Activated CD4-positive, CD25-positive, alpha-beta regulatory T cell treated with anti-CD3 and anti-CD28 coated beads, Interleukin-2, amount 50 U/mL, for 16 hours (primary cell): ENCODE data around the gene GSAP.
"Not testable (repeated sequence)": the region's sequence is repeated elsewhere in the genome, so short reads cannot be mapped to it uniquely, and the experiment has no call there.

Experiments used
- DNase-seq: peaks from one replicate; pipeline ENCODE4 v3.0.0-alpha.2; 2020; ENCODE audit warnings: low read depth, low spot score

The GSAP gene

DNA sequence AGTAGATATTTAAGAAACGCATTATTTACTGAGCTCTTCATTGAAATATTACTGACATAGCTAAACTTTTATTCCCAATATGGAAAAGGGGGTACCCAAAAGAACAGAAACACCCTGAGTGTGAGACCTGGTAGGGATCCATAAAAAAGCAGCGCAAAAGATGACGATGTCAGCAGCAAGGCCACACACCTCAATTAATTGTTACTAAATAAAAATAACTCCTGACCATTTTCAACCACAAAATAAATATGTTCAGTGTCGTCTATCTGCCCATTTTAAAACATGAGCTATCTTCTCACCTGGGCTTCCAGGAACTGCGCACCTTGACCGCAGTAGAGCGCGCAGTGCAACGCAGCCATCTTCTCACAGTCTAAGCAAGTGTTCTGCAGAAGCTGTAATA, 61.2 kb downstream of the GSAP start:
- no peak for DNase-seq

DNA sequence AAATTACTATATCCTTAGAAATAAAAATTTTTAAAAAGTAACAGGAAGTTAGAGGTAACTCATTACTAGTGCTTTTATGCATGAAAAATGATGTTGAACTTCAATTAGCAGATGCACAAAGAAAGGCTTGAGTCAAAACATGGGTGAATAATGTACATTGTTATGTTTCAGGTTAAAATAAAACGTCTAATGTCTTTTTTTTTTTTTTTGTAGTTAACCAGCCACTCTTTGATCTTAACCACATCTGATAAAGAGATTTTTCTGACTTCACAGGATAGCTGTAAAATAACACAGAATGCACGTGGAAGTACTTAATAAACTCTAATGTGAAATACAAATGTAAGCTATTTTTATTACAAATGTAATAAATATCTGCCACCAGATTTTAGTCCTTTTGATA, 61.7 kb downstream of the GSAP start:
- no peak for DNase-seq

DNA sequence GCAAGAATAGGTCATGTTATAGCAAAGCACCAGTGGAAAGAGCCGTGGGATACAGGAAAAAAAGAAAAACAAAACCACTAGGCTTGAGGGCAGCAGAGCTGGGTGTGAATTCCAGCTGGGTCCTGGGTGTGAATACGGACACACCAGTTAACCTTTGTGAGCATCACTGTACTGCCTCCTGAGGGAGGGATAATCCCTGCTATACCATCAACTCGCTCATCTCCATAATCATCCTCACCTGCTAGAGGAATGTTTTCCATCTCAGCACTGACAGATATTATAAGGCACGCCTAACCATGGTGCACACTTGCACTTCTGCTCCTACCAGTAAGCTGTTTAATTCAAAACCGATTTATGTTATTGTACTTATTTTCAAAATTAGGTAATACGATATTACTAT, 62.2 kb downstream of the GSAP start:
- no peak for DNase-seq

DNA sequence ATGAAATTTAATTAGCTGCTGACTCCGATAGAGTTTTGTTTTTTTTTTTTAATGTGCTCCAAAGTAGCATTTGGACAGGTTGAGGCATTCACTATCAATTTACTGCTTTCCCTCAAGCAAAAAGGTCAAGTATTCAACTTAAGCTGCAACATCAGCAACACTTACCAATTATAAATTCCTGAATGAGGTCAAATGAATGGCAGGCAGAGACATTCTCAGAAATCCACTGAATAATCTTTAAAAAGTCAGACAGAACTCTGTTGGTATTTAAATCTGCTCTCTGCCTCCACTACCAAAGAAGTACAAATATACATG, 62.8 kb downstream of the GSAP start:
- no peak for DNase-seq

DNA sequence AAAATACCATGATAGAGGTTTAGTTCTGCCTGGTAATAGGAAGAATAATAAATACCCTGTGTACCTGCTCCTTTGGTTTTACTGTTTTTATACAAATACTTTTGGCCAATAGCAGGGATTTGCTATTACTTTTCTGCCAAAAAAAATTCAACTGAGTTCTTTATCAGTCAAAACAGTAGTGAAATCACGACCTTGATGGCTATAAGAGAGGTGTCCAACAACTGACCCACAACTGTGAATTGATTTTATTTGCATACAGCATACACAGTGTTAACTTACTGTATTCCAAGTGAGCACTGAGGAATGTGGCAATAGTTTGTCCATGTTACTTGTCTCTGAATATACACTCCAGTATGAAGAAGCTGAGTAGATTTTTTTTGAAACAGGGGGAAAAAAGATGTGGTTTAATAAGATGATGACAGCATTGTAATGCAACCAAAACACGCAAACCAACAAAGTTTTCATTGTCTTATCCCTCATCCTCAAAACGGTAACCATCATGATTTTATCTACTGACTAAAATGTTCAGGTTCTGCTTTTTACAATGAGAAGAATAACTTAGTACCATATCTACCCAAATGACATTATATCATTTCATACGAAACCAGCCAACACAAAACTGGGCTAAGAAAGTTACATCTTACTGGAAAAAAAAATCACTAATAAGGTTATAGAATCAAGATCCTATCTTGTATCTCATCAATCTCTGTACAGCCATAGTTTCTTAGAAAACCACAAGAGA, 63.3 kb downstream of the GSAP start:
- no peak for DNase-seq

DNA sequence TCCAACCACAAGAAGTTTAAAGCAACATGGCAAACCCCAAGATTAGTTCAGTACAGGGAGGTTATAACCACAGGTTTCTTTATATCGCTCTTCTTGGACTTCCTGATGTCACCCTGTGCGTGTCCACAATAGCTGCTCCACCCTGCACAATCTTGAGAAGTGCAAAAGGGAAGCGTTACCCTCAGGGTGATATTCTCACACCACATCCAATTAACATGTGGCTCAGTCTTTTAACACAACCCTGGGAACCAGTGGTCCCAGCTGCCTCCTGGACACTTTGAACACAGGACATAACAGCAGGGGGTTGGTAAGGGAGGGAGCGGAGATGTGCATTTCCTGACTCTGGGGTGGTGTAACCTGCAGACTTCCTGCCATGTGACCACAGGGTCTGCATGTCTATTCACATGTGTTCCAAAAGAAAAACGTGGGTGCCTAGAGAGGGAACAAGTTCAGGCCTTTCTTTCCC, 64.6 kb downstream of the GSAP start:
- DNase-seq, result no peak

DNA sequence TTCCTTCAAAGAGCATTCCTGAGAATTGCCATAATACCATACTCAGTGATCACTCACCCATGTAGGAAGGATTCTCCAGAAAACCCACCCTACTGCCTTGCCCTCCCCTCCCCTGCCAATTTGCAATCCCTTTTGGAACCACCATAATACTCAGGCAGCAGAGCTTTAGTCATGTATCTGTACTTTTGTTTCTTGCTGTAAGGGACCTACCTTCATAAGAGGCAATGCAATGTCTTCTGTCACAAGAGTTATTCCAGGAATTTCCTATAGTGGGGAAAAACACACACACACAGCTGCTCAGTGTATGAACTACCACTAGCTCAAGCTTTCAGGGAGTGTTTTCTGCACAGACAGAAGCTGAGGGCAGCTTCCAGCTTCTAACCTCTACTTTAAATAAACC, 67.0 kb downstream of the GSAP start:
- DNase-seq, result no peak

DNA sequence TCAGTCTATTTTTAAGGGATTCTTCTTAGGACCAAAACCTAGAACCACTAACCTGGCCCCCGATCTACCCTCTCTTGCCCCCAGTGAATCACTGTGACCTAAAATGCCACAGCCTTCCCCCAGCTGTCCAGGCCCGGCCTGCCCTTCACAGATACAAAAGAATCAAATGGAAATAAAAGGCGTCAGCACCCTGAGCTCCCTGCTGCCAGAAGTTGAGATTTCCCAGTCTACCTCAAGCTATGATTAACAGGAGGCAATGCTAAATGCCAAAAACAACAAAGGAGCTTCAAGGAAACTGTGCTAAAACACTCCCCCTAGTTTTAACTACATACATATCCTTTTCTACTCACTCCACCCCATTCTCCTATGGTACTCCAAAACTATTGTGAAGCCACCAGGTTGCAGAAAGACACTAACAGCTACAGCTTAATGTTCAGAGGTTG, 67.8 kb downstream of the GSAP start:
- no peak for DNase-seq

DNA sequence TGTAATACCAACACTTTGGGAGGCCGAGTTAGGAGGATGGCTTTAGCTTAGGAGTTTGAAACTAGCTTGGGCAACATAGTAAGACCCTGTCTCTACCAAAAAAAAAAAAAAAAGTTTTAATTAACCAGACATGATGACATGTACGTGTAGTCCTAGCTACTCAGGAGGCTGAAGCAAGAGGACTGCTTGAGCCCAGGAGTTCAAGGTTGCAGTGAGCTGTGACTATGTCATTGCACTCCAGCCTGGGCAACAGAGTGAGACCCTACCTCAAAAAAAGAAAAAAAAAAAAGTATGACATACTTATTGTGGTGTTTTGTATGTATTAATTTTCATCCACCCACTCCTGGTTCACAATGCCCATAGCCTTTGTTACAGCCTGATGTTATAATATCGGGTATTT, 69.7 kb downstream of the GSAP start:
- no peak for DNase-seq

DNA sequence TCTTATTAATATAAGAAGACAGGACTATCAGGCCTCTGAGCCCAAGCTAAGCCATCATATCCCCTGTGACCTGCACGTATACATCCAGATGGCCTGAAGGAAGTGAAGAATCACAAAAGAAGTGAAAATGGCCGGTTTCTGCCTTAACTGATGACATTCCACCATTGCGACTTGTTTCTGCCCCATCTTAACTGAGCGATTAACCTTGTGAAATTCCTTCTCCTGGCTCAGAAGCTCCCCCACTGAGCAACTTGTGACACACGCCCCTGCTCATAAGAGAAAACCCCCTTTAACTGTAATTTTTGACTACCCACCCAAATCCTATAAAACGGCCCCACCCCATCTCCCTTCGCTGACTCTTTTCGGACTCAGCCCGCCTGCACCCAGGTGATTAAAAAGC, 70.7 kb downstream of the GSAP start:
- DNase-seq, result not testable (repeated sequence)

DNA sequence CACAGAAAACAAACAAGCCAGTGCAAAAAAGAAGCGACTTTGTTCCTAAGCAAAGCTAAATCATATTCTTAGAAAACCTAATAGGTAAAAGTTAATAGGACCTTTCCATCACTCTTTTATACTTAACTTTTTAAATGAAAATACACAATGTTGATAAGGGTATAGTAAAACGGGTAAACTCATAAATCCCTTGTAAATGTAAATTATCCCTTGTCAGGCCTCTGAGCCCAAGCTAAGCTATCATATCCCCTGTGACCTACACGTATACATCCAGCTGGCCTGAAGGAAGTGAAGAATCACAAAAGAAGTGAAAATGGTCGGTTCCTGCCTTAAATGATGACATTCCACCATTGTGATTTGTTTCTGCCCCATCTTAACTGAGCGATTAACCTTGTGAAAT, 76.4 kb downstream of the GSAP start:
- DNase-seq, result no peak

DNA sequence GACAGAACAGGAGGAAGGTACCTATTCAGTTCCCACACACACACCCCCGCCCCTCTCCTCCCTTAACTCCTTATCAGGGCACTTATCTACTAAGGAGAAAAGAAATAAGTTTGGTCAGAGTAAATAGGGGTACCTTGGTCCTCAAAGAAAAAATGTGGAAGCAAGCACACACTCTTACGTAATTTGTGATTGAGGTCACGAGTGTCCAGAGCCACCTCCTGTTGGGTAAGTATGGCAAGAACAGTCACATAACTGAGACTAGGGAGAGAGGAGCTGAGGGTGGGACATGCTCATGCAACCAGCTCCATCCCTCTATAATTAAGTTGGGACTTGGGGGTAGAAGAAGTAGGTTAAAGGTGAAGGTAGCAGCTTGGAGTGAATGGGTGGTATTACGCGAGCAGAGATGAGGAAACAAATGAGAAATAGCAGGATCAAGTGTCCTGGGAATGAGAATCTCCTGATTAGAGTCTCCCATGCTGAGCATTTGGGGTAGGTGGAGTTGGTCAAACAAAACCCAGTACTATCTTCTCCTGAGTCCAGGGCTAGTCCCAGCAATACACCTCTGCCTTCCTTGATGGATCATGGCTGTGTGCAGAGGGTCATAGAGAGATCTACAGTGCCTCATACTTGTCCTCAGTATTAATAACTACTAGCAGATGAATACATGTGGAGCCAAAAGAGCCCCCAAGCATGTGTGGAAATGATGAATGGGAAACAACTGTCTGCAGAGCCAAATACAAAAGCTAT, 77.1 kb downstream of the GSAP start:
- no peak for DNase-seq

DNA sequence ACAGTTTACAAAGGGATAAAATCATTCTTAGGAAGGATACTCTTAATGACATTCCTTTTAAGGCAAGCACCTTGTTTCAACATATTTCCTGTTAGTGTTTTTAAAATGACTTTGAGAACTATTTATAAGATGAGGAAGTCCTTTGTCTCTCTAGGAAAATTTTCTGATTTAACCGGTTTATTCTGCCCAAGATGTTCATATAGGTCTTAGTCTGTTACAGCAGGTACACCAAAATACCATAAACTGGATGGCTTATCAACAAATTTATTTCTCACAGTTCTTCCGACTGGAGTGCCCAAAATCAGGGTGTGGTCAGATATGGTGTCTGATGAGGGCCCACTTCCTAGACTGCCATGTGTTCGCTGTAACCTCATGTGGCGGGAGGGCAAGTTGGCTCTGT, 77.9 kb downstream of the GSAP start:
- DNase-seq, result no peak

DNA sequence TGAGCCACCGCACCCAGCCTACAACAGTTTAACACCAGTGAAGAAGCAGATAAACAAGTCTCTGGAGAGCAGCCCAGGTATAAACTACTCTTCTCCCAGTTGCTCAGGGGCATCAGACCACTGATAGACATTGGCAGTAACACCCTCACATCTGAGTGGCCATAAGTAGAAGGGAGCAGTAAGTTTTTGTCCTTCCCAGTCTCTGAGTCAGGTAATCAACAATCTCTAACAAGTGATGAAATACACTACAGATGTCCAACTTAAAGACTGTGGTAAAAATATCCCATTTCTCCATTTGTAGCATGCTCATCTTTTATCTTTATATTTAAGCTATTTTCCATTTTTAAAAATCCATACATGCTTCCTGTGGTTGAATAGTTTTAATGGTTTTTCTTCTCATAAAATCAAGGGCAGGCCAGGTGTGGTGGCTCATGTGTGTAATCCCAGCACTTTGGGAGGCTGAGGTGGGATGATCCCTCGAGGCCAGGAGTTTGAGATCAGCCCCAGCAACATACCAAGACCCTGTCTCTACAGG, 78.6 kb downstream of the GSAP start:
- no peak for DNase-seq

DNA sequence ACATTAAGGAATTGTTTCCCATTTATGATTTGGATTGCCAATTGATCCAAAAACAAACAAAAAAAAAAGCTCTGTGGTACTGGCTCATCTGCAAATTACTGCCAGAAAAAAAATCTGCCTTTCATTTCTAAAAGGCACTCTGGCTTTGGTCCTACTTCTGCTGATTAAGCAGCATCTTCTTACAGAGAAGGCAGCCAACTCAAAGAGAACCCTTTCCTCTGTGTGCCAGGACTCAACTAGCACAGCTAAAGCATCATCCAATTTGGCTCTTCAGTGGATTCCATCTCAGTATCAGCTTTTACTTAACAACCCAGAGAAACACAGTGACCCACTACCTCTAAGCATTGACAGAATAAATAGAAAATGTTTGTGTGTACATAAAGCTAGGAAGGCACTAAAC, 80.6 kb downstream of the GSAP start:
- no peak for DNase-seq

DNA sequence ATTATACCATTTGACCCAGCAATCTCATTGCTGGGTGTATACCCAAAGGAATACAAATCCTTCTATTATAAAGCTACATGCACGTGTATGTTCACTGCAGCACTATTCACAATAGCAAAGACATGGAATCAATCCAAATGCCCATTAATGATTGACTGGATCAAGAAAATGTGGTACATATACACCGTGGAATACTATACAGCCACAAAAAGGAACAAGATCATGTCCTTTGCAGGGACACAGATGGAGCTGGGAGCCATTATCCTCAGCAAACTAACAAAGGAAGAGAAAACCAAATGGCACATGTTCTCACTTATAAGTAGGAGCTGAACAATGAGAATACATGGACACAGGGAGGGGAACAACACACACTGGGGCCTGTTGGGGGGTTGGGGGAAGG, 82.1 kb downstream of the GSAP start:
- DNase-seq, result not testable (repeated sequence)

DNA sequence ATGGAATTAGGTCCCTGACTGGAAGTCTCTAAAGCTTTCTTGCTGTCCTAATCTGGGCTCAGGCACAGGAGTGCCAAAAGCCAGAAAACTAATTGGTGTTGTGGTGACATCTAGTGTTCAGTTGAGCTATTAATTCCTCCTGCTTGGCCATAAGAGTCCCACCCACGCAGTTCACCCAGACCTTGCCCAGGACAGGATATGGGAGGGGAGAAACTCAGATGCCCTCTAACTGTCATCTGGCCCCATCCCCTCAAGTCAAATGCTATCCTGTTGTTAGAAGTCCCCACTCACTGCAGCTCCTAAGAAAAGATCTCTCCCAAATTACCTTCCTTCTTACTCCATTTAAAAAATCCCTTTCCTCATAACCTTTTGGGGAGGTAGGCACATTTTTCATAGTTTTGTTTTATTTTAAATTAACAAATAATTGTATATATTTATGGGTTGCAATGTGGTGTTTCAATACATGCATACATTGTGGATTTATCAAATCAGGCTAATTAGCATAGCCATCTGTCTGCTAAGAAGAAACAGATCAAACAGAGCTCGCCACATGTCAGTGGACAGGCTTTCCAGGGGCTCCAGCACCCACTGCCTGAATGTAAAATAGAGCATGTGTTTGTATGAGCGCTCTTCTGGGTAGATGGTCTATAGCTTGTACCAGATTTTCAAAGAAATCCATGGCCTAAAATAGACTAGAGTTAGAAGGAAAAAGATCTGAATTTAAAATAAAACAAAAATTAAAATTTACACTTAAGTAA, 84.0 kb downstream of the GSAP start:
- no peak for DNase-seq

DNA sequence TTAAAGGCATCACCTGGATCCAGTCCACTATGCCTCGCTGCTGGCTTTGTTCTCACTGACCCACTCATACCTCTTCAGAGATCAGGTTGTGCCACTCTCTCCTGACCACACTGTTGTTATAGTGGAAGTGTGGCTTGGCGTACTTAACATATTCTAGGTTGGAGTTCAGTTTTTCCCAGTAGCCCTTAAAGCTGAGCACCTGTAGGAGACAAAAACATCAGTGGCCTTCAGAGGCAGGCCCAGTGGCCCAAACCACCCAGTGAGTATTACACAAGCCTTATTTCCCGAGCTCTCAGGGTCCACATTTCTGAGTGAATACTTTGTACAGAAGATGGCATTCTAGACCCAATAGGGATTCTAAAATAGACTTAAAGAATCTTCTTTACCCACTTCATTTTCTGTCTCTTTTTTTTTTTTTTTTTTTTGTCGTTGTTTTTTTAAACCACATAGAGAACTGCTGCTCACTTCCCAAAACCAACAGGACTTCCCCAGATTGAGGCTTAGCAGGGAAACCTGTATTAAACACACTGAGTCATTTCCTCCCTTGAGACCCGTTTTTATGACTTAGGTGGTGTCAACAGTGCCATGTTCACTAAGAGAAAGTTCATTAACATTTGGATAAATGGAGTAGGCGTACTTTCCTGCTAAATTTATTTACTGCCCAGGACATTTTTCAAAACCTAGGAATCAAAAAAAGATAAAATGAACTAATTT, 85.8 kb downstream of the GSAP start:
- DNase-seq, result no peak

DNA sequence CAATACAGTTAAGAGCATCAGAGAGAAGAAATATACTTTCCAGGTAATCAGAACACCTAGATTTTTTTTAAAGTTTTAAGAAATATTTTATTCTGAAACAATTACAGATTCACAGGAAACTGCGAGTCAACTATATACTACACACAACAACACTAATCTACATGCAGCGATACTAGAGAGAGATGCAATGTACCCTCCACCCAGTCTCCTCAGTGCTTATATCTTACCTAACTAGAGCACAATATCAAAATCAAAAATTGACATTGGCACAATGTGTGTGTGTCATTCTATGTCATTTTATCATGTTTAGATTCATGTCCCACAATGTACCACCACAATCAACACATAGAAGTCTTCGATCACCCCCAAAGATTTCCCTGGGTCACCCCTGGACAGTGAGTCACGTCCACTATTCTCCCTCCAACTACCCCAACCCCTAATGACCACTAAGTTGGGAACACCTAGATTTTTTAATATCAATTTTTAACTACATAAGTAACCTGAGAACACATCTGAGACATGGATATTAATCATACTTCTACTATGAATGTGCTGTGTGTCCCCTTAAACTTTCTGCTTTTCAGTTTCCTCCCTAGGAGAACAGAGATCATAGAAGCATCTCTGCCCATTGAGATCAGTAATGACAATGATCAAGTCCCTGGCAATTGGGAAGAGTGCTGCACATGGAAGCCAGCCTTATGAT, 86.5 kb downstream of the GSAP start:
- no peak for DNase-seq

DNA sequence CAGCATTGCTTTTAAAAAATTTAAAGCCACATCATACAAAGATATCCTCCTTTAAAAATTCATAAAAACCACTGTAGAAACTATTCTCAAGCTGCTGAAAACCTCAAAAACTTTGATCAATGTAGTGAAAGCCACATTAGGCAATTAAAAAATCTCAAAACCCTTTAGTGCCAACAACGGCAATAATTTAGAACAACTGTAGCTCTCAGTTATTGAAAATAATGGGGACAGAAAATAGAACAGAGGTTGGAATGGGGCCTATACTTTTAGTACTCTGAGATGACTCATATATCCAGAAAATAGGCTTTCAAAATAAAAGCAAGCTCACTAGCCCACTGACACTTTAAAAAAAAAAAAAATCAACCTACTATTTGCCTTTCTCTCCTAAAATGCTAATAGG, 87.5 kb downstream of the GSAP start:
- no peak for DNase-seq
